ENCODE results near the gene CLSTN3.

The CLSTN3 gene

DNA sequence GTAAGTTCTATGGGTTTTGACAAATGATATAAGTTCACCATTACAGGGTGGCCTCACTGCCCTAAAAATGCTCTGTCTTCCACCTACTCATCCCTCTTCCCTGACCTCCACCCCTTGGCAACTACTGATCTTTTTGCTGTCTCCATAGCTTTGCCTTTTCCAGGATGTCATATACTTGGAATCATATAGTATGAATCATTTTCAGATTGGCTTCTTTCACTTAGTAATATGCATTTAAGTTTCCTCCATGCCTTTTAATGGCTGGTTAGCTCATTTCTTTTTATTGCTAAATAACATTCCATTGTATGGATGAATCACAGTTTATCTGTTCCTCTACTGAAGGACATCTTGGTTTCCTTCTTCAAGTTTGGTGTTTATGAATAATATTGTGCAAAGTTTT, 45.3 kb downstream of the CLSTN3 start (continued):
- TF ChIP-seq ZNF2 (tag by site-specific recombination; IDR thresholded peaks at IDR 0.05), result no peak
- no peak for TF ChIP-seq ZNF174 (tag by site-specific recombination; IDR thresholded peaks at IDR 0.05)
- TF ChIP-seq ZNF654 (tag by site-specific recombination; IDR thresholded peaks at IDR 0.05; ENCODE audit: low read depth), result no peak
- TF ChIP-seq ZNF350 (tag by site-specific recombination; IDR thresholded peaks at IDR 0.05), result no peak
- no peak for TF ChIP-seq ZNF19 (tag by site-specific recombination; IDR thresholded peaks at IDR 0.05; ENCODE audit: low read depth)
- no peak for TF ChIP-seq KLF9 (tag by site-specific recombination; IDR thresholded peaks at IDR 0.05; ENCODE audit: low read depth)

DNA sequence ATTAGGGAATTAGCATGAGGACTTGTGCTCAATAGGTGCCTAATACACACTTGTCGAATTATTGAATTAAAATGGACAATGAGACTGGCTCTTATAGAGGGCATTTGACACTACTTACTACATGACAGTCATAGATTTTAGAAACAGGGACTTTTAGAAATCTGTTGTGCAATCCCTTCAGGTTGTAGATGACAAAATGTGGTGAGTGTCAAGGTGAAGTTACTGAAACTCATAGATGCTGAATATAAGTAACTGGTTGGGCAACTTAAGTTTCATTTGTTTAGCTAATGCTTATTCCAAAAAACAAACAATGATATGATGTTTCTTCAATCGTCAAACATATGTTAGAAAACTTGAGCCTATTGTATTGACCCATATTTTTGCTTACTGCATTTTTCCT, 46.4 kb downstream of the CLSTN3 start:
- TF ChIP-seq ZNF621 (tag by site-specific recombination; IDR thresholded peaks at IDR 0.05), result no peak
- no peak for TF ChIP-seq ZNF433 (tag by site-specific recombination; IDR thresholded peaks at IDR 0.05; ENCODE audit: low read depth)
- Histone ChIP-seq H3K36me3 (ENCODE audit: control insufficient read depth in 2 of 2, insufficient read depth in 1 of 2, low read length in 2 of 2) (no peaks in the 10 kb centered on the region), H3K4me1 (ENCODE audit: control insufficient read depth, insufficient read depth, low read length) (no peaks in the 10 kb centered on the region), H3K4me3 (ENCODE audit: low read depth, low read length) (no peak overlapping the region), H3K27ac (ENCODE audit: extremely low read depth, low read depth, low read length) (no peak overlapping the region), H3K9me3 (ENCODE audit: control insufficient read depth, insufficient read depth, low read depth, low read length) (no peaks in the 10 kb centered on the region)
- ChIA-PET CTCF (interaction anchor here (1.1 kb wide), 1 partner anchor 14 kb away, joined by 3 read pairs; no protein-coding TSS in a partner anchor), POLR2A (no interaction called here)

- no peaks in the 10 kb centered on the region for H3K4me1 ChIP-seq (ENCODE audit: control insufficient read depth, insufficient read depth, low read length)
- H3K36me3 ChIP-seq (ENCODE audit: control insufficient read depth in 2 of 2, insufficient read depth in 1 of 2, low read length in 2 of 2), result no peaks in the 10 kb centered on the region
- ChIA-PET POLR2A (no interaction called here), CTCF (interaction anchor here (1.0 to 1.1 kb wide), 2 partner anchors 9 to 16 kb away, joined by 3 read pairs; no protein-coding TSS in a partner anchor)
- H3K27ac ChIP-seq (ENCODE audit: extremely low read depth, low read depth, low read length), result no peak overlapping the region
- H3K9me3 ChIP-seq (ENCODE audit: control insufficient read depth, insufficient read depth, low read depth, low read length), result no peaks in the 10 kb centered on the region
- H3K4me3 ChIP-seq (ENCODE audit: low read depth, low read length), result no peak overlapping the region
- no peak for TF ChIP-seq ZNF776 (tag by site-specific recombination; IDR thresholded peaks at IDR 0.05; ENCODE audit: borderline replicate concordance)
- TF ChIP-seq, protein P1, sequence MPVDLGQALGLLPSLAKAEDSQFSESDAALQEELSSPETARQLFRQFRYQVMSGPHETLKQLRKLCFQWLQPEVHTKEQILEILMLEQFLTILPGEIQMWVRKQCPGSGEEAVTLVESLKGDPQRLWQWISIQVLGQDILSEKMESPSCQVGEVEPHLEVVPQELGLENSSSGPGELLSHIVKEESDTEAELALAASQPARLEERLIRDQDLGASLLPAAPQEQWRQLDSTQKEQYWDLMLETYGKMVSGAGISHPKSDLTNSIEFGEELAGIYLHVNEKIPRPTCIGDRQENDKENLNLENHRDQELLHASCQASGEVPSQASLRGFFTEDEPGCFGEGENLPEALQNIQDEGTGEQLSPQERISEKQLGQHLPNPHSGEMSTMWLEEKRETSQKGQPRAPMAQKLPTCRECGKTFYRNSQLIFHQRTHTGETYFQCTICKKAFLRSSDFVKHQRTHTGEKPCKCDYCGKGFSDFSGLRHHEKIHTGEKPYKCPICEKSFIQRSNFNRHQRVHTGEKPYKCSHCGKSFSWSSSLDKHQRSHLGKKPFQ (tag by site-specific recombination; IDR thresholded peaks at IDR 0.05), result no peak
- no peak for TF ChIP-seq ZNF660 (tag by site-specific recombination; IDR thresholded peaks at IDR 0.05)
- TF ChIP-seq, protein P2, sequence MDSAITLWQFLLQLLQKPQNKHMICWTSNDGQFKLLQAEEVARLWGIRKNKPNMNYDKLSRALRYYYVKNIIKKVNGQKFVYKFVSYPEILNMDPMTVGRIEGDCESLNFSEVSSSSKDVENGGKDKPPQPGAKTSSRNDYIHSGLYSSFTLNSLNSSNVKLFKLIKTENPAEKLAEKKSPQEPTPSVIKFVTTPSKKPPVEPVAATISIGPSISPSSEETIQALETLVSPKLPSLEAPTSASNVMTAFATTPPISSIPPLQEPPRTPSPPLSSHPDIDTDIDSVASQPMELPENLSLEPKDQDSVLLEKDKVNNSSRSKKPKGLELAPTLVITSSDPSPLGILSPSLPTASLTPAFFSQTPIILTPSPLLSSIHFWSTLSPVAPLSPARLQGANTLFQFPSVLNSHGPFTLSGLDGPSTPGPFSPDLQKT (IDR thresholded peaks at IDR 0.05; ENCODE audit: borderline replicate concordance, low read depth, low read length), result no peak
- no peak for TF ChIP-seq ZNF132 (tag by site-specific recombination; IDR thresholded peaks at IDR 0.05; ENCODE audit: borderline replicate concordance)
- TF ChIP-seq KLF1 (tag by site-specific recombination; IDR thresholded peaks at IDR 0.05), result no peak
- no peak for TF ChIP-seq SP3 (tag by site-specific recombination; IDR thresholded peaks at IDR 0.05)
- TF ChIP-seq SETDB1 (IDR thresholded peaks at IDR 0.05; ENCODE audit: insufficient read length, low read length), result no peak
- TF ChIP-seq ZNF274 (IDR thresholded peaks at IDR 0.05; ENCODE audit: low read length), result no peak
- TF ChIP-seq ZNF274 (tag by site-specific recombination; IDR thresholded peaks at IDR 0.05; ENCODE audit: borderline replicate concordance), result no peak
- no peak for TF ChIP-seq GLIS2 (tag by site-specific recombination; IDR thresholded peaks at IDR 0.05)
- no peak for TF ChIP-seq ZNF596 (tag by site-specific recombination; IDR thresholded peaks at IDR 0.05)
- TF ChIP-seq, protein P3, sequence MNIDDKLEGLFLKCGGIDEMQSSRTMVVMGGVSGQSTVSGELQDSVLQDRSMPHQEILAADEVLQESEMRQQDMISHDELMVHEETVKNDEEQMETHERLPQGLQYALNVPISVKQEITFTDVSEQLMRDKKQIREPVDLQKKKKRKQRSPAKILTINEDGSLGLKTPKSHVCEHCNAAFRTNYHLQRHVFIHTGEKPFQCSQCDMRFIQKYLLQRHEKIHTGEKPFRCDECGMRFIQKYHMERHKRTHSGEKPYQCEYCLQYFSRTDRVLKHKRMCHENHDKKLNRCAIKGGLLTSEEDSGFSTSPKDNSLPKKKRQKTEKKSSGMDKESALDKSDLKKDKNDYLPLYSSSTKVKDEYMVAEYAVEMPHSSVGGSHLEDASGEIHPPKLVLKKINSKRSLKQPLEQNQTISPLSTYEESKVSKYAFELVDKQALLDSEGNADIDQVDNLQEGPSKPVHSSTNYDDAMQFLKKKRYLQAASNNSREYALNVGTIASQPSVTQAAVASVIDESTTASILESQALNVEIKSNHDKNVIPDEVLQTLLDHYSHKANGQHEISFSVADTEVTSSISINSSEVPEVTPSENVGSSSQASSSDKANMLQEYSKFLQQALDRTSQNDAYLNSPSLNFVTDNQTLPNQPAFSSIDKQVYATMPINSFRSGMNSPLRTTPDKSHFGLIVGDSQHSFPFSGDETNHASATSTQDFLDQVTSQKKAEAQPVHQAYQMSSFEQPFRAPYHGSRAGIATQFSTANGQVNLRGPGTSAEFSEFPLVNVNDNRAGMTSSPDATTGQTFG (tag by site-specific recombination; IDR thresholded peaks at IDR 0.05; ENCODE audit: borderline replicate concordance), result no peak
- no peak for TF ChIP-seq ZNF555 (tag by site-specific recombination; conservative IDR thresholded peaks at IDR 0.05)
- no peak for TF ChIP-seq ZNF677 (tag by site-specific recombination; IDR thresholded peaks at IDR 0.05)
- TF ChIP-seq, protein P4, sequence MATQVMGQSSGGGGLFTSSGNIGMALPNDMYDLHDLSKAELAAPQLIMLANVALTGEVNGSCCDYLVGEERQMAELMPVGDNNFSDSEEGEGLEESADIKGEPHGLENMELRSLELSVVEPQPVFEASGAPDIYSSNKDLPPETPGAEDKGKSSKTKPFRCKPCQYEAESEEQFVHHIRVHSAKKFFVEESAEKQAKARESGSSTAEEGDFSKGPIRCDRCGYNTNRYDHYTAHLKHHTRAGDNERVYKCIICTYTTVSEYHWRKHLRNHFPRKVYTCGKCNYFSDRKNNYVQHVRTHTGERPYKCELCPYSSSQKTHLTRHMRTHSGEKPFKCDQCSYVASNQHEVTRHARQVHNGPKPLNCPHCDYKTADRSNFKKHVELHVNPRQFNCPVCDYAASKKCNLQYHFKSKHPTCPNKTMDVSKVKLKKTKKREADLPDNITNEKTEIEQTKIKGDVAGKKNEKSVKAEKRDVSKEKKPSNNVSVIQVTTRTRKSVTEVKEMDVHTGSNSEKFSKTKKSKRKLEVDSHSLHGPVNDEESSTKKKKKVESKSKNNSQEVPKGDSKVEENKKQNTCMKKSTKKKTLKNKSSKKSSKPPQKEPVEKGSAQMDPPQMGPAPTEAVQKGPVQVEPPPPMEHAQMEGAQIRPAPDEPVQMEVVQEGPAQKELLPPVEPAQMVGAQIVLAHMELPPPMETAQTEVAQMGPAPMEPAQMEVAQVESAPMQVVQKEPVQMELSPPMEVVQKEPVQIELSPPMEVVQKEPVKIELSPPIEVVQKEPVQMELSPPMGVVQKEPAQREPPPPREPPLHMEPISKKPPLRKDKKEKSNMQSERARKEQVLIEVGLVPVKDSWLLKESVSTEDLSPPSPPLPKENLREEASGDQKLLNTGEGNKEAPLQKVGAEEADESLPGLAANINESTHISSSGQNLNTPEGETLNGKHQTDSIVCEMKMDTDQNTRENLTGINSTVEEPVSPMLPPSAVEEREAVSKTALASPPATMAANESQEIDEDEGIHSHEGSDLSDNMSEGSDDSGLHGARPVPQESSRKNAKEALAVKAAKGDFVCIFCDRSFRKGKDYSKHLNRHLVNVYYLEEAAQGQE (tag by site-specific recombination; IDR thresholded peaks at IDR 0.05), result no peak
- no peak for TF ChIP-seq ZNF404 (tag by site-specific recombination; IDR thresholded peaks at IDR 0.05)
- no peak for TF ChIP-seq HOXC10 (CRISPR knock-in tag; IDR thresholded peaks at IDR 0.05)
- no peak for TF ChIP-seq ZNF121 (tag by site-specific recombination; IDR thresholded peaks at IDR 0.05)
- no peak for TF ChIP-seq ZNF433 (tag by site-specific recombination; IDR thresholded peaks at IDR 0.05; ENCODE audit: low read depth)
These were observed 48.3 kb downstream of the CLSTN3 start for GRCh38 chr12:7178481-7178880.

Data from HEK293 (cell line).